GM23338 (cell line): Measurements from ENCODE around the gene CTNNA2. TPM values are rescaled to one million over a fixed set of nuclear protein-coding genes. Genes with fewer than 3 reads are reported as not detected.

Source experiments
- ATAC-seq: fragments of 200-7000 bp; cut with Tn5 transposase; 3 replicates; pipeline ENCODE4 v1.9.1; 2020
- DNase-seq: peaks from one replicate; pipeline ENCODE4 v3.0.0-alpha.2; 2015; ENCODE audit warnings: low spot score
- H2AFZ ChIP-seq: fragments of 200-600 bp; sonication (generic); 2 replicates; pipeline ENCODE4 v1.8.0; 2016; ENCODE audit warnings: antibody characterized with exemption, mild to moderate bottlenecking, moderate library complexity
- H3F3A ChIP-seq: fragments of 200-600 bp; sonication (generic); replicated peaks from 2 replicates; pipeline ENCODE4 v1.8.0; 2017; ENCODE audit warnings: antibody characterized with exemption, mixed run types, low read depth
- H3K27ac ChIP-seq: fragments of 200-600 bp; sonication (generic); 2 replicates; pipeline ENCODE4 v1.6.1; 2016; ENCODE audit warnings: low read depth
- H3K27me3 ChIP-seq: fragments of 200-600 bp; sonication (generic); 2 replicates; pipeline ENCODE4 v1.8.0; 2016; ENCODE audit warnings: mild to moderate bottlenecking, mixed run types, moderate library complexity; ENCODE audit not compliant: insufficient read depth
- H3K36me3 ChIP-seq: fragments of 200-600 bp; sonication (generic); 2 replicates; pipeline ENCODE4 v1.8.0; 2016; ENCODE audit warnings: mild to moderate bottlenecking; ENCODE audit not compliant: insufficient read depth
- H3K4me1 ChIP-seq: fragments of 200-600 bp; sonication (generic); 2 replicates; pipeline ENCODE4 v1.8.0; 2016; ENCODE audit warnings: mild to moderate bottlenecking, moderate library complexity; ENCODE audit not compliant: insufficient read depth
- H3K4me2 ChIP-seq: fragments of 200-600 bp; sonication (generic); 2 replicates; pipeline ENCODE4 v1.7.1; 2017; ENCODE audit warnings: mixed run types
- H3K4me3 ChIP-seq: fragments of 200-600 bp; sonication (generic); 2 replicates; pipeline ENCODE4 v1.6.1; 2016; ENCODE audit warnings: mixed run types
- H3K79me2 ChIP-seq: fragments of 200-600 bp; sonication (generic); replicated peaks from 2 replicates; pipeline ENCODE4 v1.8.0; 2017; ENCODE audit warnings: mild to moderate bottlenecking; ENCODE audit not compliant: insufficient read depth
- H3K9me2 ChIP-seq: fragments of 200-600 bp; sonication (generic); 2 replicates; pipeline ENCODE4 v1.8.0; 2017; ENCODE audit not compliant: insufficient read depth
- H4K20me1 ChIP-seq: fragments of 200-600 bp; sonication (generic); replicated peaks from 2 replicates; pipeline ENCODE4 v1.8.0; 2017; ENCODE audit warnings: mild to moderate bottlenecking; ENCODE audit not compliant: insufficient read depth
- H3K27ac Mint-ChIP-seq: 2 replicates; pipeline ENCODE4 v1.8.0; 2020; ENCODE audit warnings: inconsistent platforms, mild to moderate bottlenecking, moderate library complexity, mixed read lengths
- H3K27me3 Mint-ChIP-seq: 3 replicates; pipeline ENCODE4 v1.8.0; 2022; ENCODE audit warnings: low read depth, mild to moderate bottlenecking, moderate library complexity, mixed read lengths, inconsistent platforms; ENCODE audit not compliant: insufficient read depth, poor library complexity
- H3K36me3 Mint-ChIP-seq: 3 replicates; pipeline ENCODE4 v1.8.0; 2021; ENCODE audit warnings: low read depth, mild to moderate bottlenecking, inconsistent platforms, moderate library complexity, mixed read lengths
- H3K4me1 Mint-ChIP-seq: 3 replicates; pipeline ENCODE4 v1.8.0; 2020; ENCODE audit warnings: mild to moderate bottlenecking, inconsistent platforms, mixed read lengths
- H3K4me3 Mint-ChIP-seq: 3 replicates; pipeline ENCODE4 v1.8.0; 2021; ENCODE audit warnings: moderate library complexity, mild to moderate bottlenecking, inconsistent platforms, mixed read lengths
- H3K9me3 Mint-ChIP-seq: 3 replicates; pipeline ENCODE4 v1.8.0; 2020; ENCODE audit warnings: moderate library complexity, mild to moderate bottlenecking, inconsistent platforms, mixed read lengths
- CREB1 ChIP-seq: fragments of 250-450 bp; sonication (Bioruptor Pico); IDR thresholded peaks from 2 replicates; pipeline ENCODE4 v1.5.0; 2020; ENCODE audit warnings: low read depth, mild to moderate bottlenecking, moderate library complexity
- CTCF ChIP-seq, 2 experiments: fragments of 200-600 bp in 1 of 2; sonication (generic) in 1 of 2; conservative IDR thresholded peaks; 2 replicates each; pipeline versions ENCODE4 v1.5.1 to v1.6.1; 2016 to 2017; ENCODE audit warnings: antibody characterized with exemption in 2 of 2, low read depth in 2 of 2, mild to moderate bottlenecking in 2 of 2, moderate library complexity in 1 of 2
- ETS1 ChIP-seq: IDR thresholded peaks from 2 replicates; pipeline ENCODE4 v1.6.1; 2016; ENCODE audit warnings: antibody characterized with exemption
- EZH2 ChIP-seq: fragments of 200-600 bp; sonication (generic); IDR thresholded peaks from one replicate; pipeline ENCODE4 v1.8.0; 2017; ENCODE audit warnings: antibody characterized with exemption, mild to moderate bottlenecking, low read depth; ENCODE audit not compliant: unreplicated experiment
- EZH2phosphoT487 ChIP-seq: fragments of 200-600 bp; sonication (generic); IDR thresholded peaks from one replicate; pipeline ENCODE4 v1.8.1; 2018; ENCODE audit warnings: antibody characterized with exemption; ENCODE audit not compliant: unreplicated experiment
- JUNB ChIP-seq: IDR thresholded peaks from one replicate; pipeline ENCODE4 v1.6.1; 2016; ENCODE audit warnings: antibody characterized with exemption; ENCODE audit not compliant: unreplicated experiment
- NANOG ChIP-seq: IDR thresholded peaks from 2 replicates; pipeline ENCODE4 v1.6.1; 2016; ENCODE audit warnings: antibody characterized with exemption, borderline replicate concordance
- POLR2AphosphoS5 ChIP-seq: IDR thresholded peaks from 2 replicates; pipeline ENCODE4 v1.6.1; 2016; ENCODE audit warnings: antibody characterized with exemption, low read depth
- STAT1 ChIP-seq: IDR thresholded peaks from one replicate; pipeline ENCODE4 v1.6.1; 2016; ENCODE audit warnings: antibody characterized with exemption; ENCODE audit not compliant: unreplicated experiment
- ZNF114 ChIP-seq: fragments of 250-450 bp; sonication (Bioruptor Pico); IDR thresholded peaks from 2 replicates; pipeline ENCODE4 v1.5.0; 2020; ENCODE audit warnings: mild to moderate bottlenecking, moderate library complexity
- ZNF331 ChIP-seq: fragments of 250-450 bp; sonication (Bioruptor Pico); IDR thresholded peaks from 2 replicates; pipeline ENCODE4 v1.5.0; 2020; ENCODE audit warnings: low read depth, mild to moderate bottlenecking, moderate library complexity
- ZNF462 ChIP-seq: fragments of 250-450 bp; sonication (Bioruptor Pico); IDR thresholded peaks from 2 replicates; pipeline ENCODE4 v1.5.0; 2020; ENCODE audit warnings: mild to moderate bottlenecking, moderate library complexity
- polyA plus RNA-seq: library from polyadenylated mRNA; unstranded; fragments of >200 nt; fragmentation: Nextera tagmentation; extraction: Ambion mirVana; gene quantifications from 2 replicates; pipeline ENCODE4 v1.2.1, GENCODE V29; 2016
- total RNA-seq: library from RNA; depleted of rRNA; stranded (reverse); fragments of >200 nt; shearing (Covaris generic); gene quantifications from 2 replicates; pipeline ENCODE4 v1.2.3, GENCODE V29; 2014
- TF ChIP-seq, protein P1 (sequence below): IDR thresholded peaks from one replicate; pipeline ENCODE4 v1.6.1; 2018; ENCODE audit warnings: antibody characterized with exemption; ENCODE audit not compliant: unreplicated experiment

The CTNNA2 gene
- total and polyA plus RNA-seq, 2 experiments from 2014 or later = 6.4 to 15.6 TPM

GRCh38 chr2:80475970-80476369 lies 963.1 kb downstream of the CTNNA2 start:
- H3K4me1 ChIP-seq = no peaks in the 10 kb centered on the region
- no peaks in the 10 kb centered on the region; the same call in 1 of the 2 replicates for H3K36me3 ChIP-seq
- no peaks in the 10 kb centered on the region for H3F3A ChIP-seq
- TF ChIP-seq CREB1 (CRISPR knock-in tag) (no peak), CTCF (conservative IDR thresholded peaks at IDR 0.05; ENCODE audit: low read depth in 2 of 2) (no peak), ETS1 (no peak), EZH2phosphoT487 (no peak), ZNF114 (CRISPR knock-in tag) (no peak), JUNB (no peak), NANOG (no peak), POLR2AphosphoS5 (no peak), ZNF331 (CRISPR knock-in tag) (no peak), EZH2 (no peak), ZNF462 (no peak), STAT1 (no peak)
- TF ChIP-seq, protein P1, sequence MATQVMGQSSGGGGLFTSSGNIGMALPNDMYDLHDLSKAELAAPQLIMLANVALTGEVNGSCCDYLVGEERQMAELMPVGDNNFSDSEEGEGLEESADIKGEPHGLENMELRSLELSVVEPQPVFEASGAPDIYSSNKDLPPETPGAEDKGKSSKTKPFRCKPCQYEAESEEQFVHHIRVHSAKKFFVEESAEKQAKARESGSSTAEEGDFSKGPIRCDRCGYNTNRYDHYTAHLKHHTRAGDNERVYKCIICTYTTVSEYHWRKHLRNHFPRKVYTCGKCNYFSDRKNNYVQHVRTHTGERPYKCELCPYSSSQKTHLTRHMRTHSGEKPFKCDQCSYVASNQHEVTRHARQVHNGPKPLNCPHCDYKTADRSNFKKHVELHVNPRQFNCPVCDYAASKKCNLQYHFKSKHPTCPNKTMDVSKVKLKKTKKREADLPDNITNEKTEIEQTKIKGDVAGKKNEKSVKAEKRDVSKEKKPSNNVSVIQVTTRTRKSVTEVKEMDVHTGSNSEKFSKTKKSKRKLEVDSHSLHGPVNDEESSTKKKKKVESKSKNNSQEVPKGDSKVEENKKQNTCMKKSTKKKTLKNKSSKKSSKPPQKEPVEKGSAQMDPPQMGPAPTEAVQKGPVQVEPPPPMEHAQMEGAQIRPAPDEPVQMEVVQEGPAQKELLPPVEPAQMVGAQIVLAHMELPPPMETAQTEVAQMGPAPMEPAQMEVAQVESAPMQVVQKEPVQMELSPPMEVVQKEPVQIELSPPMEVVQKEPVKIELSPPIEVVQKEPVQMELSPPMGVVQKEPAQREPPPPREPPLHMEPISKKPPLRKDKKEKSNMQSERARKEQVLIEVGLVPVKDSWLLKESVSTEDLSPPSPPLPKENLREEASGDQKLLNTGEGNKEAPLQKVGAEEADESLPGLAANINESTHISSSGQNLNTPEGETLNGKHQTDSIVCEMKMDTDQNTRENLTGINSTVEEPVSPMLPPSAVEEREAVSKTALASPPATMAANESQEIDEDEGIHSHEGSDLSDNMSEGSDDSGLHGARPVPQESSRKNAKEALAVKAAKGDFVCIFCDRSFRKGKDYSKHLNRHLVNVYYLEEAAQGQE = no peak
- Mint-ChIP-seq H3K27me3 (peaks cover 6% of the 10 kb centered on the region), H3K4me1 (peaks cover 9% of the 10 kb centered on the region; the same call in 2 of the 3 replicates), H3K4me3 (no peak overlapping the region), H3K36me3 (no peaks in the 10 kb centered on the region), H3K27ac (no peak overlapping the region), H3K9me3 (no peaks in the 10 kb centered on the region)
- DNase-seq = no peak
- ATAC-seq = no peak
- no peak overlapping the region for H2AFZ ChIP-seq
- H3K79me2 ChIP-seq = no peaks in the 10 kb centered on the region
- no peak overlapping the region for H3K4me3 ChIP-seq
- no peak overlapping the region for H3K4me2 ChIP-seq
- peaks cover 5% of the 10 kb centered on the region for H3K9me2 ChIP-seq
- H4K20me1 ChIP-seq = no peaks in the 10 kb centered on the region
- no peak overlapping the region for H3K27ac ChIP-seq
- no peaks in the 10 kb centered on the region for H3K27me3 ChIP-seq
